Cardiac fibroblast (primary cell): ENCODE measurements around the gene NPAS3.

Experiments
- DNase-seq, 2 donors: peaks; one replicate each; pipeline versions ENCODE4 v3.0.0 to v3.0.0-alpha.2; 2010; ENCODE audit warnings: low read depth in 2 of 2
- H3K4me3 ChIP-seq, 2 donors: replicated peaks in 1 of 2; 1 replicate in 1 of 2; 2 replicates in 1 of 2; pipeline ENCODE4 v1.5.1; 2011; ENCODE audit warnings: low read depth in 2 of 2, low read length in 2 of 2, mild to moderate bottlenecking in 2 of 2, moderate library complexity in 1 of 2
- CTCF ChIP-seq: IDR thresholded peaks from one replicate; pipeline ENCODE4 v1.5.1; 2011; ENCODE audit warnings: low read depth, mild to moderate bottlenecking, low read length, inconsistent platforms

The NPAS3 gene

GRCh38 chr14:33019346-33019745 lies 80.7 kb downstream of the NPAS3 start:
- no peak for TF ChIP-seq CTCF
- no peak overlapping the region for H3K4me3 ChIP-seq
- no peak for DNase-seq

GRCh38 chr14:33026850-33027430 lies 88.3 kb downstream of the NPAS3 start:
- no peak overlapping the region for H3K4me3 ChIP-seq
- peak; percentile 4 to 7 for DNase-seq
- TF ChIP-seq CTCF = no peak

DNA sequence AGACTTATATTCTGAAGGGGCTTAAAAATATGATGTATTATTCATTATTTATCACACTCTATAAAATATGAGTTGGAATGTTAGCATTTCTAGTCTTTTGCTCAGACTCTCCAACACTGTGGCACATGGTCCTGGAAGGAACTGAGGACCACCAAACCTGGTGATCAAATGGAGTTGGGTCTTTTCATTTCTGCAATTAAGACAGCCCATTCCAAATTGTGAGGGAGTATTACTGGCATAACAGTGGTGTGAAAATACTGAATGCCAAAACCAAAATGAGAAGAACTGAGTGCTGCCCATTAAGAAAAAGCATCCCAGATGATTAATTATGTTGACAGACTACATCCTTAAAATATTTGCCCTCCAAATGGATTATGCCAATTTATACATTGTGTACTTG lies 90.8 kb downstream of the NPAS3 start:
- DNase-seq = no peak
- no peak overlapping the region for H3K4me3 ChIP-seq
- TF ChIP-seq CTCF = no peak

DNA sequence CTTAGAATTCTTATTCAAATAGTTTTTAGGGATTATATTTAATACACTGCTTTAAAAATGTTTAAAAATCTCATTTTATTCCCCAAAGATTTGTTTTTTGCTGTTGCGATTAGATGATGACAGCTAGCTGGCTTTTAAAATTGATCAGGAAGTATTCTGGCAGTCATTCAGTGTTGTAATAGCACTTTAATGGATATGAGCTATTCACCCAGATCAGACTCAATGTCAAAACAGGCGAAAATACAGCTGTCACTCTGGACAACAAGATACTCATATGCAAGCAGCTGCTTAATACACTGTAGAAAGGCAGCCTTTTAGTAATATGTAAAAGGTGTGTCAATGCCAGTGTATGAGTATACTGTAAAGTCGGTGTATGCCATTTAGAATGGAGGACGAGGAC lies 91.7 kb downstream of the NPAS3 start:
- H3K4me3 ChIP-seq = no peak overlapping the region
- DNase-seq = no peak
- TF ChIP-seq CTCF = no peak

DNA sequence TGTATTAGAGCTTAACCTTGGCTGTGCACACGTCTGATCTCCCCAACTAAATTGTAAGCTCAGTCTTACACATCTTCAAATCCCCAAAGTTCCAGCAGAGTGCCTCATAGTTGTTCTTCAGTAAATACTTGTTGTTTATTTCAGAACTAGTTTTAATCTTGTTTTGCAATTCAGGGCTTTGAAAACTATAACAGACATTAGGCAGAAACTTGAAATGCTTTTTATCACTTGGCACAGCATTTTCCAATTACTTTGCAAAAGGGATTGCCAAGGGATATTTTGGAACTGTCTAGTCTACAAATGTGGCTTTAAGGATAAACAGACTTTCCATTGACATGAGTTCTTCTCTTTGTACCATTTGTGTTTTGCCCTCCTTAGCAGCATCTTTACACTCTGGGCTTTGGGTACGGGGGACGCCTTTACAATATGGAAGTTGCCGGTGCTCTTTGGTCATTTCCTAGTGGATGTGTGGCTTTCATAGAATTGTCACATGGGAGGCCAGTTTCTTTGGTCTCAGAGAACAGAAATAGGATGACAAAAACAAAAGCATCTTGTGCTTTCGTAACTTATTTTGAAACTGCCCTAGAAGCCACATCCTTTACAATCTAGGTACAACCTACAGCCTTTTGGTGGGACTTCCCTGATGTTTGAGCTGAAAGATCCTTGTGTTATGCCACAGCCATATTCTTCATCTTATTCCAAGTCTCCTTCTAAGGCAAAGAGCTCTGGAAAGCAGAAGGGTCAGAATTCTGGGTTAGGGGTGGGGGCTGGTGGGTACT lies 96.9 kb downstream of the NPAS3 start:
- no peak for TF ChIP-seq CTCF
- H3K4me3 ChIP-seq = no peak overlapping the region
- DNase-seq = no peak

GRCh38 chr14:33039311-33039710 lies 100.6 kb downstream of the NPAS3 start:
- no peak overlapping the region for H3K4me3 ChIP-seq
- DNase-seq = no peak
- TF ChIP-seq CTCF = no peak
